ENCODE measurements around the gene MRPL52. TPM values are rescaled to one million over a fixed set of nuclear protein-coding genes. Genes with fewer than 3 reads are reported as not detected.

MRPL52 gene
- total RNA-seq, 1 experiment from 2014 or later = 110 TPM

DNA sequence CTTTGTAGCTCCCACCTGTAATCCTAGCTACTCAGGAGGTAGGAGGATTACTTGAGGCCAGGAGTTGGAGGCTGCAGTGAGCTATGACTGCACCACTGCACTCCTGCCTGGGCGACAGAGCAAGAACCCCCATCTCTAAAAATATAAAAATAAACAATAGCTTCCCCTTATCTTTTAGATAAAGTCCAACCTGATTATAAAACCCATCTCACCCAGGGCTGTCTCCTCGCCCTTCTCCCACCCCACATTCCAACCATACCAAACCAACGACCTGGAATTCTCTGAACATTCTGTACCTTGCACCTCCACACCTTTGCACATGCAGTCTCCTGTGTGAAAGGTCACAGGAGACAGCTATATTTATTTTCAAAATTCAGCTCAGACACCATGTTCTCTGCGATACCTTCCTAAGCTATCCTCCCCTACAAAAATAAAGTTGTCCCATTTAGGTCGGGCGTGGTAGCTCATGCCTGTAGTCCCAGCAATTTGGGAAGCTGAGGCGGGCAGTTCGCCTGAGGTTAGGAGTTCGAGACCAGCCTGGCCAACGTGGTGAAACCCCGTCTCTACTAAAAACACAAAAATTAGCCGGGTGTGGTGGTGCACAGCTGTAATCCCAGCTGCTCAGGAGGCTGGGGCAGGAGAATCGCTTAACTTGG lies 22.1 kb upstream of the MRPL52 start:
- H3K4me3 Mint-ChIP-seq (ENCODE audit: low read depth, unreplicated experiment) = no peak overlapping the region
- BruUV-seq (replicated peaks) = no TSS peak

DNA sequence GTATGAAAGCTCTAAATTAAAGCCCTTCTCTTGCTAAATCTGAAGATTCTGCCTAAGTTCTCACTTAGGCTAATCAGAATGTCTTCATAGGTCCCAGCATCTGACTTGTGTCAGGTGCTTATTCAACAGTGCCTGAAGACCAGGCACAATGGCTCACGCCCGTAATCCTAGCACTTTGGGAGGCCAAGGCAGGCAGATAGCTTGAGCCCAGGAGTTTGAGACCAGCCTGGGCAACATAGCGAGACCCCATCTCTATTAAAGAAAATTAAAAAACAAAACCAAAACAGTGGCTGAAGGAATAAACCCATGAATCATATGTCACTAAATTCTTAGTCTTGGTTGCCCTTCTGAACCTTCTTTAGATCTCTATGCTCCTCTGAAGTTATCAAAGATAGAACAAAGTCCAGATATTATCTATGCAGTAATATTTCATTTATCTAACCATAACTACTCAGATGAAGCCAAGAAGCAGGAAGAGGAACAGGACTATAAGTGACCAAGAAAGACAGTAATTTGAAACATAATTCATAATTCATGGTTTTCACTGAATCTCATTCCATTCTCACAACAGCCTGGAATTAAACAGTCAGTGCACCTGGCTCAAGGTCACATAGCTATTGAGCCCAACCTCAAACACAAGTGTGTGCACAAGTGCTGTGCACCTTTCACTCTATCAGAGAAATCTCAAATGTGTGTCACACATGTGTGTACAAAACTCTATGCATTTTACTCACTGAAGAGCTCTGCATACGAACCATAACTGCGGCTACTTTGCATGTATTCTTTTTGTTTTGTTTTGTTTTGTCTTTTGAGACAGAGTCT lies 21.1 kb upstream of the MRPL52 start:
- H3K4me1 Mint-ChIP-seq (ENCODE audit: low read depth, unreplicated experiment) = peaks cover 10% of the 10 kb centered on the region

More for the DNA sequence above, 22.1 kb upstream of the MRPL52 start:
- no peak for DNase-seq
- Mint-ChIP-seq H3K36me3 (ENCODE audit: insufficient read depth, unreplicated experiment) (no peaks in the 10 kb centered on the region), H3K27ac (ENCODE audit: unreplicated experiment) (no peak overlapping the region), H3K27me3 (ENCODE audit: unreplicated experiment) (no peaks in the 10 kb centered on the region), H3K9me3 (ENCODE audit: low read depth, unreplicated experiment) (no peaks in the 10 kb centered on the region), H3K4me1 (ENCODE audit: low read depth, unreplicated experiment) (peaks cover 10% of the 10 kb centered on the region)
- TF ChIP-seq, protein P1, sequence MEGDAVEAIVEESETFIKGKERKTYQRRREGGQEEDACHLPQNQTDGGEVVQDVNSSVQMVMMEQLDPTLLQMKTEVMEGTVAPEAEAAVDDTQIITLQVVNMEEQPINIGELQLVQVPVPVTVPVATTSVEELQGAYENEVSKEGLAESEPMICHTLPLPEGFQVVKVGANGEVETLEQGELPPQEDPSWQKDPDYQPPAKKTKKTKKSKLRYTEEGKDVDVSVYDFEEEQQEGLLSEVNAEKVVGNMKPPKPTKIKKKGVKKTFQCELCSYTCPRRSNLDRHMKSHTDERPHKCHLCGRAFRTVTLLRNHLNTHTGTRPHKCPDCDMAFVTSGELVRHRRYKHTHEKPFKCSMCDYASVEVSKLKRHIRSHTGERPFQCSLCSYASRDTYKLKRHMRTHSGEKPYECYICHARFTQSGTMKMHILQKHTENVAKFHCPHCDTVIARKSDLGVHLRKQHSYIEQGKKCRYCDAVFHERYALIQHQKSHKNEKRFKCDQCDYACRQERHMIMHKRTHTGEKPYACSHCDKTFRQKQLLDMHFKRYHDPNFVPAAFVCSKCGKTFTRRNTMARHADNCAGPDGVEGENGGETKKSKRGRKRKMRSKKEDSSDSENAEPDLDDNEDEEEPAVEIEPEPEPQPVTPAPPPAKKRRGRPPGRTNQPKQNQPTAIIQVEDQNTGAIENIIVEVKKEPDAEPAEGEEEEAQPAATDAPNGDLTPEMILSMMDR (IDR thresholded peaks at IDR 0.05; ENCODE audit: unreplicated experiment) = no peak
- CTCF ChIA-PET = interaction anchor here (0.6 to 1.4 kb wide), 4 partner anchors 14 to 29 kb away, joined by 3 to 5 read pairs (median 4); no protein-coding TSS in a partner anchor
- intact Hi-C loops (cut with micrococcal nuclease; ENCODE audit: unreplicated experiment) = no loop called here

DNA sequence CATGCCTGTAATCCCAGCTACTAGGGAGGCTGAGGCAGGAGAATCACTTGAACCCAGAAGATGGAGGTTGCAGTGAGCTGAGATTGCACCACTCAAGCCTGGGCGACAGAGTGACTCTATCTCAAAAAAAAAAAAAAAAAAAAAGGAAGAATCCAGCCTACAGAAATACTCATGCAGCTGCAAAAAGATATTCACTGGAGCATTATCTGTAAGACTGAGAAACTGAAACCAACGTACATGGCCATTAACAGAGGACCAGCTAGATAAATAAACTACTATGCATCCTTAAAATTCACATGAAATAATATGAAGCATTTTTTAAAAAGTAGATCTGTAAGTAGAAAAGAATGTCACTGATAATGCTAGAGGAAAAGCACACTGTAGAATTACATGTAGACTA lies 18.0 kb upstream of the MRPL52 start:
- H3K36me3 Mint-ChIP-seq (ENCODE audit: insufficient read depth, unreplicated experiment) = no peaks in the 10 kb centered on the region
- intact Hi-C loops (cut with micrococcal nuclease; ENCODE audit: unreplicated experiment) = no loop called here
- H3K9me3 Mint-ChIP-seq (ENCODE audit: low read depth, unreplicated experiment) = no peaks in the 10 kb centered on the region
- H3K27me3 Mint-ChIP-seq (ENCODE audit: unreplicated experiment) = no peaks in the 10 kb centered on the region
- no peak overlapping the region for H3K4me3 Mint-ChIP-seq (ENCODE audit: low read depth, unreplicated experiment)
- CTCF ChIA-PET = interaction anchor here (0.7 kb wide), 1 partner anchor 11 kb away, joined by 3 read pairs; no protein-coding TSS in a partner anchor
- TF ChIP-seq, protein P1 (IDR thresholded peaks at IDR 0.05; ENCODE audit: unreplicated experiment) = no peak
- H3K27ac Mint-ChIP-seq (ENCODE audit: unreplicated experiment) = no peak overlapping the region
- DNase-seq = no peak
- H3K4me1 Mint-ChIP-seq (ENCODE audit: low read depth, unreplicated experiment) = peaks cover 26% of the 10 kb centered on the region
- BruUV-seq (replicated peaks) = no TSS peak

More for the DNA sequence above, 21.1 kb upstream of the MRPL52 start:
- no peaks in the 10 kb centered on the region for H3K27me3 Mint-ChIP-seq (ENCODE audit: unreplicated experiment)
- intact Hi-C loops (cut with micrococcal nuclease; ENCODE audit: unreplicated experiment) = no loop called here
- H3K4me3 Mint-ChIP-seq (ENCODE audit: low read depth, unreplicated experiment) = no peak overlapping the region
- BruUV-seq (replicated peaks) = no TSS peak
- H3K9me3 Mint-ChIP-seq (ENCODE audit: low read depth, unreplicated experiment) = no peaks in the 10 kb centered on the region
- CTCF ChIA-PET = no interaction called here
- TF ChIP-seq, protein P1 (IDR thresholded peaks at IDR 0.05; ENCODE audit: unreplicated experiment) = no peak
- no peak overlapping the region for H3K27ac Mint-ChIP-seq (ENCODE audit: unreplicated experiment)
- no peak for DNase-seq
- no peaks in the 10 kb centered on the region for H3K36me3 Mint-ChIP-seq (ENCODE audit: insufficient read depth, unreplicated experiment)

DNA sequence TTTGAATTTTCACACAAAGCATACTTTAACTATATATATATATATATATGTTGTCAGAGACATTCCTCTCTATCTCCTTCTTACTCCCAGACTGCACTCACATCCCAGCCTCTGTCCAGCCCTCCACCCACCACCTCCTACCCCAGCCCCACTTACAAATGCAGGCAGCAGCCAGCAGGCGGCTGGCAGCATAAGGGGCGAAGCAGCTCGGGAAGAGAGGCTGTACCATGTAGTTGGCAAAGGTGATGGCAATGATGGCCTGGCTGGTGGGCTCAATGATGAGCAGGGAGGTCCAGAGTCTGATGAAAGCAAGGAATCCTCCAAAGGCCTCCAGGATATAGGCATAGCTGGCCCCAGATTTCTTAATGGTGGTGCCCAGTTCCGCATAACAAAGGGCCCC lies 16.9 kb upstream of the MRPL52 start:
- Mint-ChIP-seq H3K4me3 (ENCODE audit: low read depth, unreplicated experiment) (no peak overlapping the region), H3K4me1 (ENCODE audit: low read depth, unreplicated experiment) (peaks cover 22% of the 10 kb centered on the region), H3K9me3 (ENCODE audit: low read depth, unreplicated experiment) (no peaks in the 10 kb centered on the region), H3K27ac (ENCODE audit: unreplicated experiment) (no peak overlapping the region), H3K27me3 (ENCODE audit: unreplicated experiment) (no peaks in the 10 kb centered on the region), H3K36me3 (ENCODE audit: insufficient read depth, unreplicated experiment) (no peaks in the 10 kb centered on the region)
- intact Hi-C loops (cut with micrococcal nuclease; ENCODE audit: unreplicated experiment) = no loop called here
- TF ChIP-seq, protein P1 (IDR thresholded peaks at IDR 0.05; ENCODE audit: unreplicated experiment) = no peak
- BruUV-seq (replicated peaks) = no TSS peak
- CTCF ChIA-PET = no interaction called here
- no peak for DNase-seq
